ENCODE measurements around the gene CGB1.

DNA sequence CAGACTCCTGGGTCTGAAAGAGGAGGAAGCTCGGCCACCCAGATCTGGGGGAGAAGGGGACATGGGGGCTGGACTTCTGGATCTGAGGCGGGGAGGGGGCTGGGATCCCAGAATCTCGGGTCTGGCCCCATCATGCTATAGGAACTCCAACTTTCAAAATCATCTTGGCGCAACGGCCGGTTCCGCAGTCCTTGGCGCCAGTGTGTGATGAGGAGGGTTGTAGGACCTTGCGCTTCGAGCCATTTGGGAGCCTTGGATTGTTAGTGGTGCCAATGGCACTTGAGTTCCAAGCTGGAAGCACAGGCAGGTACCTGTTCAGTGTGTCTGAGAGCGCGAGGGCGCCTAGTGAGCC, 42.7 kb downstream of the CGB1 start:
- TF ChIP-seq, protein P1, sequence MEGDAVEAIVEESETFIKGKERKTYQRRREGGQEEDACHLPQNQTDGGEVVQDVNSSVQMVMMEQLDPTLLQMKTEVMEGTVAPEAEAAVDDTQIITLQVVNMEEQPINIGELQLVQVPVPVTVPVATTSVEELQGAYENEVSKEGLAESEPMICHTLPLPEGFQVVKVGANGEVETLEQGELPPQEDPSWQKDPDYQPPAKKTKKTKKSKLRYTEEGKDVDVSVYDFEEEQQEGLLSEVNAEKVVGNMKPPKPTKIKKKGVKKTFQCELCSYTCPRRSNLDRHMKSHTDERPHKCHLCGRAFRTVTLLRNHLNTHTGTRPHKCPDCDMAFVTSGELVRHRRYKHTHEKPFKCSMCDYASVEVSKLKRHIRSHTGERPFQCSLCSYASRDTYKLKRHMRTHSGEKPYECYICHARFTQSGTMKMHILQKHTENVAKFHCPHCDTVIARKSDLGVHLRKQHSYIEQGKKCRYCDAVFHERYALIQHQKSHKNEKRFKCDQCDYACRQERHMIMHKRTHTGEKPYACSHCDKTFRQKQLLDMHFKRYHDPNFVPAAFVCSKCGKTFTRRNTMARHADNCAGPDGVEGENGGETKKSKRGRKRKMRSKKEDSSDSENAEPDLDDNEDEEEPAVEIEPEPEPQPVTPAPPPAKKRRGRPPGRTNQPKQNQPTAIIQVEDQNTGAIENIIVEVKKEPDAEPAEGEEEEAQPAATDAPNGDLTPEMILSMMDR (IDR thresholded peaks at IDR 0.05) = no peak
- no peak for TF ChIP-seq EP300 (IDR thresholded peaks at IDR 0.05)
